Mammary microvascular endothelial cell (primary cell): ENCODE results near the gene SELENOM. TPM values are rescaled to one million over a fixed set of nuclear protein-coding genes. Genes with fewer than 3 reads are reported as not detected.

Source experiments
- total RNA-seq: library from RNA; depleted of rRNA; stranded (reverse); fragments of >200 nt; gene quantifications from 2 replicates; pipeline ENCODE4 v1.2.3, GENCODE V29; 2015

SELENOM gene, protein sequence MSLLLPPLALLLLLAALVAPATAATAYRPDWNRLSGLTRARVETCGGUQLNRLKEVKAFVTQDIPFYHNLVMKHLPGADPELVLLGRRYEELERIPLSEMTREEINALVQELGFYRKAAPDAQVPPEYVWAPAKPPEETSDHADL
- total RNA-seq, result 105 and 123 TPM in 2 replicates

GRCh38 chr22:31107178-31107893 lies at the start of gene SELENOM:
TSS of gene SELENOM (minus strand) at chr22:31107568. CDS start at chr22:31107505, 63 bp downstream.

GRCh38 chr22:31139866-31140716 lies 32.7 kb upstream of the SELENOM start, which contains the start of gene PLA2G3:
TSS of gene PLA2G3 (minus strand) at chr22:31140508. CDS start at chr22:31140354, 154 bp downstream.

GRCh38 chr22:31122532-31123291 lies 15.3 kb upstream of the SELENOM start, which contains the start of gene INPP5J:
TSS of gene INPP5J (plus strand) at chr22:31122966. CDS start at chr22:31123015, 49 bp downstream.

GRCh38 chr22:31080848-31081649 lies 26.3 kb downstream of the SELENOM start, which contains the start of gene SMTN:
TSS of gene SMTN (plus strand) at chr22:31081318. CDS start at chr22:31083259, 1,941 bp downstream.

Other genes starting within 250 kb of the SELENOM start
- gene MORC2, start 138.8 kb downstream of the SELENOM start, total RNA-seq, result 14.2 and 18.5 TPM in 2 replicates
- 36.3 and 38.0 TPM in 2 replicates for gene TUG1, start 138.3 kb downstream of the SELENOM start, total RNA-seq
- gene SMTN, start 26.2 kb downstream of the SELENOM start, total RNA-seq, result 292 and 322 TPM in 2 replicates
- gene INPP5J, start 15.4 kb upstream of the SELENOM start, total RNA-seq, result not detected in 2 replicates
- gene PLA2G3, start 32.9 kb upstream of the SELENOM start, total RNA-seq, result not detected in 2 replicates
- gene RNF185, start 52.6 kb upstream of the SELENOM start, total RNA-seq, result 25.6 and 28.6 TPM in 2 replicates
- gene LIMK2, start 104.7 kb upstream of the SELENOM start, total RNA-seq, result 37.0 and 40.0 TPM in 2 replicates
- gene PIK3IP1, start 184.9 kb upstream of the SELENOM start, total RNA-seq, result 5.5 and 6.3 TPM in 2 replicates
- gene PATZ1, start 238.8 kb upstream of the SELENOM start, total RNA-seq, result 10.1 and 10.6 TPM in 2 replicates